HG03103 (cell line): Measurements from ENCODE around the gene CALY.

Experiments used
- ATAC-seq: cut with Tn5 transposase; IDR thresholded peaks from one replicate; pipeline ENCODE4 v1.9.1; 2021; ENCODE audit warnings: low read depth; ENCODE audit not compliant: unreplicated experiment

The CALY gene

GRCh38 chr10:133353202-133353959, 16.7 kb upstream of the CALY start:
- ATAC-seq: no peak

GRCh38 chr10:133351408-133352318, 15.0 kb upstream of the CALY start:
- ATAC-seq: no peak

GRCh38 chr10:133350950-133351329, 14.2 kb upstream of the CALY start:
- no peak for ATAC-seq

- no peak for ATAC-seq
Observed at GRCh38 chr10:133350283-133350949, 13.7 kb upstream of the CALY start.

- ATAC-seq: no peak
Observed at GRCh38 chr10:133349577-133350011, 12.9 kb upstream of the CALY start.

GRCh38 chr10:133349160-133349568, 12.5 kb upstream of the CALY start:
- ATAC-seq: no peak

GRCh38 chr10:133347710-133348517, 11.2 kb upstream of the CALY start:
- no peak for ATAC-seq

GRCh38 chr10:133346413-133346812, 9.7 kb upstream of the CALY start:
- no peak for ATAC-seq

GRCh38 chr10:133344236-133344635, 7.5 kb upstream of the CALY start:
- ATAC-seq: no peak

- ATAC-seq: no peak
Observed at GRCh38 chr10:133343558-133343957, 6.9 kb upstream of the CALY start.

- ATAC-seq: no peak
Observed at GRCh38 chr10:133342942-133343341, 6.2 kb upstream of the CALY start.

- no peak for ATAC-seq
Observed at GRCh38 chr10:133341983-133342382, 5.3 kb upstream of the CALY start.

GRCh38 chr10:133339708-133340380, 3.1 kb upstream of the CALY start:
- no peak for ATAC-seq

GRCh38 chr10:133338080-133339071, 1.7 kb upstream of the CALY start:
- ATAC-seq: no peak

GRCh38 chr10:133337370-133337725, 652 bp upstream of the CALY start:
- ATAC-seq: no peak

GRCh38 chr10:133336118-133336576, 549 bp downstream of the CALY start:
- no peak for ATAC-seq

- ATAC-seq: no peak
Observed at GRCh38 chr10:133335246-133336117, 1.2 kb downstream of the CALY start.
